Measurements from ENCODE around the gene ALK. TPM values are rescaled to one million over a fixed set of nuclear protein-coding genes. Genes with fewer than 3 reads are reported as not detected.

The ALK gene
- polyA plus RNA-seq, 1 of the 3 experiments (the other 2 are of a cell fraction): 0.30 TPM

- ChIA-PET CTCF (interaction anchor here (1.1 to 1.7 kb wide), 4 partner anchors 8 to 110 kb away, joined by 3 read pairs; no protein-coding TSS in a partner anchor), POLR2A (no interaction called here)
- WGBS (ENCODE audit: low lambda C conversion rate): 64% methylated on average over 18 of the region's 18 CpGs
- peak overlapping the region in 1 of 2 experiments; percentile 50; a peak in 1 of 4 replicates for H3K27ac ChIP-seq (ENCODE audit: low read depth in 2 of 2, low read length in 1 of 2)
- H3K36me3 ChIP-seq (replicated peaks in 1 of 2; ENCODE audit: control insufficient read depth in 1 of 2, insufficient read depth in 2 of 2, low read length in 1 of 2): peaks cover 0 to 9% of the 10 kb centered on the region in 2 experiments
- no peaks in the 10 kb centered on the region for H3F3A ChIP-seq (replicated peaks; ENCODE audit: insufficient read depth)
- no peaks in the 10 kb centered on the region for H4K20me1 ChIP-seq (ENCODE audit: insufficient read depth)
- TF ChIP-seq TAF1 (IDR thresholded peaks at IDR 0.05; ENCODE audit: borderline replicate concordance, low read depth, low read length) (no peak), POLR2AphosphoS5 (IDR thresholded peaks at IDR 0.05; ENCODE audit: low read depth, low read length) (no peak), FOXJ3 (CRISPR knock-in tag; IDR thresholded peaks at IDR 0.05) (no peak), SMC3 (IDR thresholded peaks at IDR 0.05; ENCODE audit: low read depth, low read length) (no peak), RAD21 (IDR thresholded peaks at IDR 0.05; ENCODE audit: low read length) (no peak), RCOR1 (IDR thresholded peaks at IDR 0.05; ENCODE audit: low read length) (no peak), USF2 (IDR thresholded peaks at IDR 0.05; ENCODE audit: borderline replicate concordance, low read depth, low read length) (no peak), GABPA (IDR thresholded peaks at IDR 0.05; ENCODE audit: low read depth) (no peak), EZH2phosphoT487 (IDR thresholded peaks at IDR 0.05; ENCODE audit: borderline replicate concordance, low read depth) (no peak), PBX3 (IDR thresholded peaks at IDR 0.05) (no peak), ZBTB33 (IDR thresholded peaks at IDR 0.05; ENCODE audit: borderline replicate concordance, low read depth) (no peak), USF1 (IDR thresholded peaks at IDR 0.05; ENCODE audit: borderline replicate concordance, low read depth) (no peak), RXRA (IDR thresholded peaks at IDR 0.05; ENCODE audit: borderline replicate concordance, low read depth) (no peak), TCF12 (IDR thresholded peaks at IDR 0.05) (no peak), CTCF (IDR thresholded peaks at IDR 0.05) (no peak), MXI1 (IDR thresholded peaks at IDR 0.05; ENCODE audit: low read depth, low read length) (no peak), GATA2 (CRISPR knock-in tag; IDR thresholded peaks at IDR 0.05) (no peak), YY1 (IDR thresholded peaks at IDR 0.05; ENCODE audit: low read depth) (no peak)
- H3K4me1 ChIP-seq (ENCODE audit: control insufficient read depth in 1 of 2, insufficient read depth in 2 of 2, low read depth in 1 of 2, low read length in 1 of 2): peaks cover 3 to 64% of the 10 kb centered on the region in 2 experiments; a peak in 3 of 4 replicates
- H3K4me2 ChIP-seq: no peak overlapping the region
- H3K27me3 ChIP-seq (ENCODE audit: insufficient read depth): no peaks in the 10 kb centered on the region
- no peaks in the 10 kb centered on the region for H3K79me2 ChIP-seq (ENCODE audit: insufficient read depth)
- H3K4me3 ChIP-seq (ENCODE audit: low read depth in 2 of 2, low read length in 1 of 2): no peak overlapping the region
- no peak for DNase-seq
- no peak overlapping the region for H3K9ac ChIP-seq
- H3K9me3 ChIP-seq: no peaks in the 10 kb centered on the region
- no peak overlapping the region for H2AFZ ChIP-seq (ENCODE audit: low read depth)
- no peaks in the 10 kb centered on the region for H3K9me2 ChIP-seq
Observed at GRCh38 chr2:29314816-29315571, 606.4 kb downstream of the ALK start.
